Ovary (tissue), 9 donors: ENCODE data around the gene NADSYN1. TPM values are rescaled to one million over a fixed set of nuclear protein-coding genes. Genes with fewer than 3 reads are reported as not detected.

Experiments
- DNase-seq, 5 donors: peaks; one replicate each; pipeline ENCODE4 v3.0.0-alpha.2; 2019 to 2020
- H3K27ac ChIP-seq, 2 donors: fragments of 200-600 bp; one replicate each; pipeline versions ENCODE4 v1.5.1 to v1.8.0; 2019 to 2022
- H3K27me3 ChIP-seq: fragments of 200-600 bp; one replicate; pipeline ENCODE4 v1.8.0; 2022
- H3K36me3 ChIP-seq: fragments of 200-600 bp; sonication (generic); one replicate; pipeline ENCODE4 v1.5.1; 2019
- H3K4me1 ChIP-seq: one replicate; pipeline ENCODE4 v1.8.1; 2013; ENCODE audit warnings: mild to moderate bottlenecking, moderate library complexity; ENCODE audit not compliant: insufficient read depth
- H3K4me3 ChIP-seq: fragments of 200-600 bp; sonication (generic); one replicate; pipeline ENCODE4 v1.5.1; 2017
- H3K9me3 ChIP-seq, 2 donors: fragments of 200-600 bp in 1 of 2; sonication (generic) in 1 of 2; one replicate each; pipeline versions ENCODE4 v1.5.1 to v1.8.1; 2013 to 2019; ENCODE audit warnings: mild to moderate bottlenecking in 1 of 2, moderate library complexity in 1 of 2
- EP300 ChIP-seq: sonication (generic); formaldehyde crosslinking; IDR thresholded peaks from one replicate; pipeline ENCODE4 v1.6.1; 2017; ENCODE audit warnings: antibody characterized with exemption
- POLR2A ChIP-seq: fragments of 450-650 bp; IDR thresholded peaks from one replicate; pipeline ENCODE4 v1.6.1; 2017; ENCODE audit warnings: antibody characterized with exemption, mild to moderate bottlenecking, moderate library complexity
- WGBS, 3 donors: extraction: QIAGEN DNeasy Blood & Tissue Kit in 1 of 3; methylation state at CpG; one replicate each; pipeline versions ENCODE4 v1.1.5 to v1.1.7; 2013 to 2017; 5-methylcytosine and 5-hydroxymethylcytosine counted together
- intact Hi-C, 4 donors: fragments of 100-400 bp; cut with DNase I; formaldehyde crosslinking; loops; one replicate each; pipeline versions ENCODE4 v1.11.0 to v1.15.1; 2022 to 2023
- polyA plus RNA-seq, 2 donors: library from polyadenylated mRNA; stranded (reverse); fragments of 200-250 nt in 1 of 2; fragments of 350-450 nt in 1 of 2; fragmentation: Illumina TruSeq in 1 of 2; extraction: RNeasy Lipid Tissue Mini Kit (QIAGEN cat#74804) in 1 of 2; gene quantifications; one replicate each; pipeline ENCODE4 v1.2.3, GENCODE V29; 2013 to 2014
- total RNA-seq, 7 donors: library from RNA; depleted of rRNA in 2 of 7; stranded (reverse); fragments of >200 nt in 2 of 7; fragmentation: NEBNext Ultra II Directional in 3 of 7; extraction: Animal tissue kit (Norgen Biotek cat#: 25700) in 3 of 7; gene quantifications; one replicate each; pipeline versions ENCODE4 v1.1.0 to v1.2.4, GENCODE V29; 2016 to 2023
- TF ChIP-seq, protein P1 (sequence below), 3 donors: fragments of 450-650 bp in 2 of 3; fragments of 200-600 bp in 1 of 3; IDR thresholded peaks; one replicate each; pipeline versions ENCODE4 v1.5.1 to v1.8.0; 2016 to 2022; ENCODE audit warnings: antibody characterized with exemption in 3 of 3, mild to moderate bottlenecking in 1 of 3
- donor health status: DM: no; HTN: no; CAD: no; lungs with moderate emphysema.
- donor health status: DM: no; HTN: no; CAD: no.
- donor health status: Bipolar disorder and iron deficiency.
- donor health status: DM: yes; HTN: yes; CAD: no.
- donor health status: DM: no; HTN: no; CAD: no.
- donor health status: DM: yes; HTN: yes; CAD: no.

The NADSYN1 gene
- total and polyA plus RNA-seq, 9 donors, result 30.8 to 69.0 (median 49.6) TPM

DNA sequence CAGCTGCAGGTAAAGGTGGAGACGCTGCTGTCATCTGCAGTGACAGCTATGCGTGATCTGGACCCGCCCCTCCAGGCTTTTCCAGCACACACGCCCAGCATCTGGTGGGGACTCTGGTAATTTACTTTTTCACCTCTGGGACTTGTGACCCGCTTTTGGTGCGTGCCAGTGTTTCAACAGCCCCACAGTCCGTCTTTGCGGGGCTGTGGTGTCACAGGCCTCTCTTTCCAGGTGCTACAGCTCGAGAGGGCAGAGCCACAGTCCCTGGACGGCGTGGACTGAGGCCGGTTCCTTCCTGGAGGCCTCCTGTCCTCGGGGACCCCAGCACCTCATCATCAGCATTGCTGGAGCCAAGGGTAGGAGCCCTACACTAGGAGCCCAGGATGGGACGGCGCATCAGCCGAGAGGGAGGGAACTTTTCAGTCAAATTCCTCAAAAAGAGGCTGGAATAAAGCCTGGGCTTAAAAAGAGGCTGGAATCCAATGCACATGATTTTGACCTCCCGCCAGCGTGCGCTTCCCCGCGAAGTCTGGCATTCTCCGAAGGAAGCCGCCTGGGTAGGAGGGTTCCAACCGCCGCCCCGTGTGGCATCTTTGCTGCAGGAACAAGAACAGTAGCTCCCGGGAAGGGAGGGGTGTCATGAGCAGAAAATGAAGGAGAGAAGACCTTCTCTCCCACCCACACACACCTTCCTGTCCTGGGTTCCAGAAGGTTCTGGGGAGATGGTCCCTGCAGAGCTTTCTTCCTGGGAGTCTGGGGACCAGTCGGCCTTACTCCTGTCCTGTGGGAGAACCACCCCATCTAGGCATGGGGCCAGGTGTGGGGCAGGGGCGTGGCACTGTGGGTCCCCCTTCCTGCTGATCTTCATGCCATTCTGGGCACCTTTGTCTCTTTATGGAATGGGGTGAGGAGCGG is 48.3 kb downstream of the NADSYN1 start:
- no peaks in the 10 kb centered on the region for H3K9me3 ChIP-seq
- DNase-seq, result no peak
- WGBS, 3 donors, result 90 to 95% (median 93%) methylated on average over 30 of the region's 30 CpGs
- intact Hi-C loops, result no loop called here
- H3K36me3 ChIP-seq, result no peaks in the 10 kb centered on the region
- H3K4me1 ChIP-seq, result no peaks in the 10 kb centered on the region
- TF ChIP-seq POLR2A, result no peak
- TF ChIP-seq, protein P1, sequence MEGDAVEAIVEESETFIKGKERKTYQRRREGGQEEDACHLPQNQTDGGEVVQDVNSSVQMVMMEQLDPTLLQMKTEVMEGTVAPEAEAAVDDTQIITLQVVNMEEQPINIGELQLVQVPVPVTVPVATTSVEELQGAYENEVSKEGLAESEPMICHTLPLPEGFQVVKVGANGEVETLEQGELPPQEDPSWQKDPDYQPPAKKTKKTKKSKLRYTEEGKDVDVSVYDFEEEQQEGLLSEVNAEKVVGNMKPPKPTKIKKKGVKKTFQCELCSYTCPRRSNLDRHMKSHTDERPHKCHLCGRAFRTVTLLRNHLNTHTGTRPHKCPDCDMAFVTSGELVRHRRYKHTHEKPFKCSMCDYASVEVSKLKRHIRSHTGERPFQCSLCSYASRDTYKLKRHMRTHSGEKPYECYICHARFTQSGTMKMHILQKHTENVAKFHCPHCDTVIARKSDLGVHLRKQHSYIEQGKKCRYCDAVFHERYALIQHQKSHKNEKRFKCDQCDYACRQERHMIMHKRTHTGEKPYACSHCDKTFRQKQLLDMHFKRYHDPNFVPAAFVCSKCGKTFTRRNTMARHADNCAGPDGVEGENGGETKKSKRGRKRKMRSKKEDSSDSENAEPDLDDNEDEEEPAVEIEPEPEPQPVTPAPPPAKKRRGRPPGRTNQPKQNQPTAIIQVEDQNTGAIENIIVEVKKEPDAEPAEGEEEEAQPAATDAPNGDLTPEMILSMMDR (IDR thresholded peaks at IDR 0.05), result no peak
- no peak for TF ChIP-seq EP300
- H3K27ac ChIP-seq, result no peak overlapping the region
- H3K27me3 ChIP-seq, result no peaks in the 10 kb centered on the region
- no peak overlapping the region for H3K4me3 ChIP-seq

DNA sequence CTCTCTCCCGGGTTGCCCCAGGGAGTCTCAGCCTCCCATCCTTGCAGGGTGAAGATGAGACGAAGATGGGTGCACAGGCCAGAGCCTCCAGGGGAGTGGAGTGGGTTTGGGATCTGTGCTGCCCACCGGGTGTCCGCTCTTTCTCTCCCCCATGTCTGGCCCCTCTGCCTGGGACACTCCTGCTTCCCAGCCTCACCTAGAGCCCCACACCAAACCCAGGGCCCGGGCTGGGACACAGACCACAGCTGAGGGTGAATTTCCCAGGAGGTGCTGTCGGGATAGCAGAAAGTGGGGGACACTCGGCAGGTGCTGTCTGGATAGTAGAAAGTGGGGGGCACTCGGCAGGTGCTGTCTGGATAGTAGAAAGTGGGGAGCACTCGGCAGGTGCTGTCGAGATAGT is 49.0 kb downstream of the NADSYN1 start:
- no peaks in the 10 kb centered on the region for H3K27me3 ChIP-seq
- intact Hi-C loops, result no loop called here
- DNase-seq, result no peak
- no peaks in the 10 kb centered on the region for H3K36me3 ChIP-seq
- H3K4me1 ChIP-seq, result no peaks in the 10 kb centered on the region
- TF ChIP-seq, protein P1 (IDR thresholded peaks at IDR 0.05), result no peak
- TF ChIP-seq POLR2A (no peak), EP300 (no peak)
- H3K27ac ChIP-seq, result no peak overlapping the region
- no peak overlapping the region for H3K4me3 ChIP-seq
- 84 to 96% (median 94%) methylated on average over 10 of the region's 10 CpGs for WGBS, 3 donors
- H3K9me3 ChIP-seq, result peaks cover 0 to 3% of the 10 kb centered on the region in 2 donors

DNA sequence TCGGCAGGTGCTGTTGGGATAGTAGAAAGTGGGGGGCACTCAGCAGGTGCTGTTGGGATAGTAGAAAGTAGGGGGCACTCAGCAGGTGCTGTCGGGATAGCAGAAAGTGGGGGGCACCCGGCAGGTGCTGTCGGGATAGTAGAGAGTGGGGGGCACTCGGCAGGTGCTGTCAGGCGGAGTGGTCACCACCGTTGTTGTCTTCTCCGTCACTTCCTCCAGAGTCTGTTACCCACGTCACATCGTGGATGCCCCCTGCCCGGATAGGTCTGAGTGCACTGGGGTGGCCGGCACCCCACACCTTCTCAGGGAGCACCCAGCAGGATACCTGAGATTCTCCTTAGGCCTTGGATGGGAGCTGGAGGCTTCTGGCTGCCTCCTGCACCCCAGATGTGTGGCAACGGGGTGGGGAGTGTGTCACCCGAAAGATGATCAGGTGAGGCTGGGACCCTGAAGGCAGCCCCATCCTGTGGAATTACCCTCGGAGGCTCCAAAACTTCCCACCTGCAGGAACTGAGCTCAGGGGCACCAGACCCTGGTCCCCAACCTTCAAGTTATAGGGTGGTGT is 50.0 kb downstream of the NADSYN1 start:
- TF ChIP-seq EP300, result no peak
- TF ChIP-seq POLR2A, result no peak
- TF ChIP-seq, protein P1 (IDR thresholded peaks at IDR 0.05), result no peak
- no peak for DNase-seq
- no peaks in the 10 kb centered on the region for H3K36me3 ChIP-seq
- 94 to 97% (median 96%) methylated on average over 15 of the region's 15 CpGs for WGBS, 3 donors
- H3K27me3 ChIP-seq, result no peaks in the 10 kb centered on the region
- H3K4me1 ChIP-seq, result no peaks in the 10 kb centered on the region
- H3K9me3 ChIP-seq, result peaks cover 0 to 3% of the 10 kb centered on the region in 2 donors
- no peak overlapping the region for H3K4me3 ChIP-seq
- no peak overlapping the region for H3K27ac ChIP-seq
- intact Hi-C loops, result no loop called here

DNA sequence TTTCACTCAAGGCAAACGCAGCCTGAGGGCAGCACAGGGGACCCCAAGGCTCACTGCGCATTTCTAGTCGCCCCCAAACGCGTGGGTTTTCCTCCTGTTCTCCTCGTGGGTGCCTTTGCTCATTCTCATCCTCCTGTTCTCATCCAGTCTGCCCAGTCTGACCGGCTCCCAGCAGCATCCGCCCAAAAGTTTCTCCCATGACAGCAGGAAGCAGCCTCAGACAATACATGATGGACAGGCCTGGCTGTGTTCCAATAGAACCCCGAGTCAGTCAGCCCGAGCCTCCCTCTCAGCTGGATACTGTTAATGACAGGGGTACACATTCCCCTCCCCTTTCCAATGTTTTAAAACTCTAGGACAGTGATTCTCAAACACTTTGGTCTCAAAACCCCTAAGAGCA is 51.5 kb downstream of the NADSYN1 start:
- Histone ChIP-seq H3K4me1 (no peaks in the 10 kb centered on the region), H3K27ac (no peak overlapping the region), H3K9me3 (peaks cover 0 to 3% of the 10 kb centered on the region in 2 donors), H3K4me3 (no peak overlapping the region), H3K36me3 (no peaks in the 10 kb centered on the region), H3K27me3 (no peaks in the 10 kb centered on the region)
- TF ChIP-seq EP300 (no peak), POLR2A (no peak)
- TF ChIP-seq, protein P1 (IDR thresholded peaks at IDR 0.05), result no peak
- no peak for DNase-seq
- intact Hi-C loops, result no loop called here
- 68 to 71% (median 70%) methylated on average over 10 of the region's 10 CpGs for WGBS, 3 donors
